DND-41 (cell line): ENCODE results near the gene CCDC183.

ENCODE experiments used
- CTCF ChIP-seq: IDR thresholded peaks from 2 replicates; pipeline ENCODE4 v1.5.1; 2012; ENCODE audit warnings: borderline replicate concordance, low read length, moderate library complexity, mild to moderate bottlenecking; ENCODE audit not compliant: poor library complexity, severe bottlenecking; ENCODE audit errors: extremely low read depth
- EZH2 ChIP-seq: IDR thresholded peaks from 3 replicates; pipeline ENCODE4 v1.6.1; 2012; ENCODE audit warnings: borderline replicate concordance, low read depth, mild to moderate bottlenecking, moderate library complexity, low read length, inconsistent platforms; ENCODE audit not compliant: severe bottlenecking

DNA sequence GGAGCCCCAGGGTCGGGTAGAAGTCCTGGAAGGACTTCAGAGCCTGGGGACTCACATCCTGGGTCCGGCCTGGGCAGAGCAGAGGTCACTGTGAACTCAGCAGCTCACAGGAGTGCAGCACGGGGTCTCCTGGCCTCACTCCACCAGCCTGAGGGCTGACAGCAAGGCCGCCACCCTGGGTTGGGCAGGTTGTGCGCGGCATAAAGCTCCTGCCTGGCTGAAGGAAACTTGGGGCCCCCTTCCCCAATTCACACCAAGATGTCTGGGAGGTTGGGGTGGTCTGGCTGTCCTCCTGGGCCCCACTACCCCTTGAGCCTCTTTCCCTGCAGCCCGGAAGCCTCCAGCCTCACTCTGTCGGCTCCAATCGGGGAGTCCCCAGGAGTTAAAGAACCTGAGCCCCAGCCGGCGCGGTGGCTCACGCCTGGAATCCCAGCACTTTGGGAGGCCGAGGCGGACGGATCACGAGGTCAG lies 33.9 kb upstream of the CCDC183 start:
- TF ChIP-seq CTCF (no peak), EZH2 (no peak)
